Measurements from ENCODE around the gene CLIP1.

DNA sequence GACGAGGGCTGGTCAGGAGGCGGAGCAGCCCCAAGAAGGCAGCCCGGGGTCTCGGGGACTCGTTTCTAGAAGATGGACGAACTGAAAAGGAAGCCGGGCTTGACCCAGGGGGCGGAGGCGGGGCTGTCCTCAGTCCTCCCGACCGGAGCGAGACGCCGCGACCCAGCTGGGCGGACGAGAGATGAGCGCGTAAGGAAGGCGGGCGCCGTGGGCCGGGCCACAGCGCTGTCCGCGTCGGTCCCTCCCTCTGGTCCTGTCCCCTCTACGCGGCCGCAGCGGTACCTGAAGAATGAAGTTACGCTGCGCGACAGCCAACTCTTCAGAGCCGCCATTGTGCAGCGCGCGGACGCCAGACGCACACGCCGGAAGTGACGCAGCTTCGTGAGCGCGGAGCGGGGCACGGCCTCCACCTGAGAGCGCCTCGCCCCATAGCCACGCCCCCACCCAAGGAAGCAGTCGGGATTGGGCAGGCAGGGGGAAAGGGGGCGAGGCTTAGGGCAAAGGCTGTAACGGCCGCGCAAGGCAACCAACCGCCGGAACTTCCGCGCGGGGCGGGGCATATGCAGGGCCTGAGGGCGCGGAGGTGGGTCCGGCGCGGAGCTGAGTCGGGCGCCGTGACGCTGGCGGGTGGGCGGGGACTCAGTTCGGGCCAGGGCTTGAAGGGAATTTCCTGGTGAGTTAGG lies 196.6 kb downstream of the CLIP1 start, which contains the start of gene DIABLO:
- TF ChIP-seq, protein P1, sequence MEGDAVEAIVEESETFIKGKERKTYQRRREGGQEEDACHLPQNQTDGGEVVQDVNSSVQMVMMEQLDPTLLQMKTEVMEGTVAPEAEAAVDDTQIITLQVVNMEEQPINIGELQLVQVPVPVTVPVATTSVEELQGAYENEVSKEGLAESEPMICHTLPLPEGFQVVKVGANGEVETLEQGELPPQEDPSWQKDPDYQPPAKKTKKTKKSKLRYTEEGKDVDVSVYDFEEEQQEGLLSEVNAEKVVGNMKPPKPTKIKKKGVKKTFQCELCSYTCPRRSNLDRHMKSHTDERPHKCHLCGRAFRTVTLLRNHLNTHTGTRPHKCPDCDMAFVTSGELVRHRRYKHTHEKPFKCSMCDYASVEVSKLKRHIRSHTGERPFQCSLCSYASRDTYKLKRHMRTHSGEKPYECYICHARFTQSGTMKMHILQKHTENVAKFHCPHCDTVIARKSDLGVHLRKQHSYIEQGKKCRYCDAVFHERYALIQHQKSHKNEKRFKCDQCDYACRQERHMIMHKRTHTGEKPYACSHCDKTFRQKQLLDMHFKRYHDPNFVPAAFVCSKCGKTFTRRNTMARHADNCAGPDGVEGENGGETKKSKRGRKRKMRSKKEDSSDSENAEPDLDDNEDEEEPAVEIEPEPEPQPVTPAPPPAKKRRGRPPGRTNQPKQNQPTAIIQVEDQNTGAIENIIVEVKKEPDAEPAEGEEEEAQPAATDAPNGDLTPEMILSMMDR (IDR thresholded peaks at IDR 0.05; ENCODE audit: borderline replicate concordance, extremely low read depth, low read length, poor library complexity, severe bottlenecking), result no peak
- TF ChIP-seq EZH2 (IDR thresholded peaks at IDR 0.05; ENCODE audit: borderline replicate concordance, low read depth, low read length, severe bottlenecking), result no peak
